Measurements from ENCODE around the gene CSMD2.
"Not testable (repeated sequence)": the region's sequence is repeated elsewhere in the genome, so short reads cannot be mapped to it uniquely, and the experiment has no call there.

The CSMD2 gene

GRCh38 chr1:34188418-34188817 is 23.4 kb upstream of the CSMD2 start:
- DNase-seq (ENCODE audit: insufficient read length, low spot score) (no peak), FAIRE-seq (no peak)
- TF ChIP-seq CTCF (IDR thresholded peaks at IDR 0.05; ENCODE audit: insufficient read depth, missing control alignments): no peak

- DNase-seq (ENCODE audit: insufficient read length, low spot score) (no peak), FAIRE-seq (no peak)
- TF ChIP-seq CTCF (IDR thresholded peaks at IDR 0.05; ENCODE audit: insufficient read depth, missing control alignments): no peak
Observed at GRCh38 chr1:34186741-34187494, 21.9 kb upstream of the CSMD2 start.

DNA sequence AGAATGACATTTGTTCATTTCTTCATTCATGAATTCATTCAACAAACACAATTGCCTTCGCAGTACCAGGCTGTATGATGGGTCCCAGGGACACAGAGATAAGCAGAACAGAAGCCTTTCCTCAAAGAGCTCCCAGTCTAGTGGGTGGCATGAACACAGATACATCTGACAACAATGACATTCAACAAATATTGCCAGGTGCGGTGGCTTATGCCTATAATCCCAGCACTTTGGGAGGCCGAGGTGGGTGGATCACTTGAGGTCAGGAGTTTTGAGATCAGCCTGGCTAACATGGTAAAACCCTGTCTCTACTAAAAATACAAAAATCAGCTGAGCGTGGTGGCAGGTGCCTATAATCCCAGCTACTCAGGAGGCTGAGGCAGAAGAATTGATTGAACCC is 18.4 kb upstream of the CSMD2 start:
- not testable (repeated sequence) for FAIRE-seq; DNase-seq (ENCODE audit: insufficient read length, low spot score)

GRCh38 chr1:34178072-34178471 is 13.0 kb upstream of the CSMD2 start:
- TF ChIP-seq CTCF (IDR thresholded peaks at IDR 0.05; ENCODE audit: insufficient read depth, missing control alignments): no peak
- FAIRE-seq (no peak), DNase-seq (ENCODE audit: insufficient read length, low spot score) (no peak)

GRCh38 chr1:34176830-34177603 is 12.0 kb upstream of the CSMD2 start, which contains the start of gene C1orf94:
Gene C1orf94 (plus strand): TSS chr1:34176907. CDS start chr1:34177790, 883 bp downstream.
- DNase-seq (ENCODE audit: insufficient read length, low spot score): no peak
- no peak for FAIRE-seq
- no peak for TF ChIP-seq CTCF (IDR thresholded peaks at IDR 0.05; ENCODE audit: insufficient read depth, missing control alignments)

- FAIRE-seq (no peak), DNase-seq (ENCODE audit: insufficient read length, low spot score) (no peak)
- TF ChIP-seq CTCF (IDR thresholded peaks at IDR 0.05; ENCODE audit: insufficient read depth, missing control alignments): no peak
Observed at GRCh38 chr1:34175744-34176143, 10.7 kb upstream of the CSMD2 start.

- FAIRE-seq (no peak), DNase-seq (ENCODE audit: insufficient read length, low spot score) (no peak)
- no peak for TF ChIP-seq CTCF (IDR thresholded peaks at IDR 0.05; ENCODE audit: insufficient read depth, missing control alignments)
Observed at GRCh38 chr1:34167389-34167788, 2.4 kb upstream of the CSMD2 start.
